GDM1 (cell line): ENCODE measurements around the gene IQGAP2.
"Not testable (repeated sequence)": the region's sequence is repeated elsewhere in the genome, so short reads cannot be mapped to it uniquely, and the experiment has no call there.

Experiments
- DNase-seq: peaks from one replicate; lab custom pipeline; 2025; lab: John Stamatoyannopoulos, UW

Gene IQGAP2

GRCh38 chr5:76535577-76535976 lies 132.5 kb downstream of the IQGAP2 start:
- DNase-seq = no peak

GRCh38 chr5:76537073-76537543 lies 134.0 kb downstream of the IQGAP2 start:
- DNase-seq = no peak

- DNase-seq = no peak
Observed at GRCh38 chr5:76542241-76542640, 139.2 kb downstream of the IQGAP2 start.

- DNase-seq = peak; percentile 57
Observed at GRCh38 chr5:76542887-76543690, 140.0 kb downstream of the IQGAP2 start.

GRCh38 chr5:76544268-76544926 lies 141.3 kb downstream of the IQGAP2 start:
- peak; percentile 41 for DNase-seq

- DNase-seq = no peak
Observed at GRCh38 chr5:76545184-76545583, 142.1 kb downstream of the IQGAP2 start.

- no peak for DNase-seq
Observed at GRCh38 chr5:76546497-76547102, 143.5 kb downstream of the IQGAP2 start.

- no peak for DNase-seq
Observed at GRCh38 chr5:76547242-76547890, 144.3 kb downstream of the IQGAP2 start.

- DNase-seq = no peak
Observed at GRCh38 chr5:76547891-76548524, 144.9 kb downstream of the IQGAP2 start.

- DNase-seq = no peak
Observed at GRCh38 chr5:76548525-76549229, 145.6 kb downstream of the IQGAP2 start.

- DNase-seq = not testable (repeated sequence)
Observed at GRCh38 chr5:76550881-76551280, 147.8 kb downstream of the IQGAP2 start.

- DNase-seq = no peak
Observed at GRCh38 chr5:76552546-76552945, 149.5 kb downstream of the IQGAP2 start.

- no peak for DNase-seq
Observed at GRCh38 chr5:76553251-76553650, 150.2 kb downstream of the IQGAP2 start.

GRCh38 chr5:76555114-76555513 lies 152.0 kb downstream of the IQGAP2 start:
- no peak for DNase-seq

GRCh38 chr5:76555717-76556116 lies 152.6 kb downstream of the IQGAP2 start:
- no peak for DNase-seq

GRCh38 chr5:76556511-76557221 lies 153.6 kb downstream of the IQGAP2 start:
- DNase-seq = no peak

- DNase-seq = no peak
Observed at GRCh38 chr5:76560952-76561891, 158.1 kb downstream of the IQGAP2 start.

GRCh38 chr5:76561959-76562358 lies 158.9 kb downstream of the IQGAP2 start:
- no peak for DNase-seq

- DNase-seq = no peak
Observed at GRCh38 chr5:76565009-76565408, 161.9 kb downstream of the IQGAP2 start.
